ENCODE data around the gene DENND1A. TPM values are rescaled to one million over a fixed set of nuclear protein-coding genes. Genes with fewer than 3 reads are reported as not detected.

DENND1A gene
- total RNA-seq, 1 experiment from 2014 or later = 42.5 TPM

DNA sequence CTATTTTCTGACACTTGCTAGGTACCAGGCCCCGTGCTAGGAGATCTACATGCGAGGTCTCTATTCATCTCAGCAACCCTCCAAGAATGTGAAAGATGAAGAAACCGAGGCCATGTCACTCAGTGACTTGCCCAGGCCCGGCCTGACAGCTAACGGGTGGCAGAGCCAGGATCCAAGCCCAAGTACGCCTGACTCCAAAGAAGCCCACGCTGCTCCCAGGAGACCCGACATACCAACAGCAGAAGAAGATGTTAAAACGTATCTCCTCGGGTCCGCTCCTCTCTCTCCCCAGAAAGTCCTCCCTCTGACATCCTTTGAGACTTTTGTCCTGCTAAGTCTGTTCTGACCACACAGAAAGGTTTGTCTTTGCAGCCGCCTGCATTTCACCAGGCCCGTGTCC is 508.7 kb downstream of the DENND1A start:
- no peaks in the 10 kb centered on the region for H3K9me3 Mint-ChIP-seq (ENCODE audit: unreplicated experiment)
- DNase-seq (ENCODE audit: unreplicated experiment) = no peak
- BruUV-seq (replicated peaks) = no TSS peak
- H3K4me3 Mint-ChIP-seq (ENCODE audit: unreplicated experiment) = no peak overlapping the region
- no peaks in the 10 kb centered on the region for H3K27me3 Mint-ChIP-seq (ENCODE audit: insufficient read depth, unreplicated experiment)
- intact Hi-C loops (cut with micrococcal nuclease) = no loop called here
- H3K27ac Mint-ChIP-seq (ENCODE audit: low read depth, unreplicated experiment) = no peak overlapping the region
- ChIA-PET POLR2A (no interaction called here), CTCF (no interaction called here)
- TF ChIP-seq, protein P1, sequence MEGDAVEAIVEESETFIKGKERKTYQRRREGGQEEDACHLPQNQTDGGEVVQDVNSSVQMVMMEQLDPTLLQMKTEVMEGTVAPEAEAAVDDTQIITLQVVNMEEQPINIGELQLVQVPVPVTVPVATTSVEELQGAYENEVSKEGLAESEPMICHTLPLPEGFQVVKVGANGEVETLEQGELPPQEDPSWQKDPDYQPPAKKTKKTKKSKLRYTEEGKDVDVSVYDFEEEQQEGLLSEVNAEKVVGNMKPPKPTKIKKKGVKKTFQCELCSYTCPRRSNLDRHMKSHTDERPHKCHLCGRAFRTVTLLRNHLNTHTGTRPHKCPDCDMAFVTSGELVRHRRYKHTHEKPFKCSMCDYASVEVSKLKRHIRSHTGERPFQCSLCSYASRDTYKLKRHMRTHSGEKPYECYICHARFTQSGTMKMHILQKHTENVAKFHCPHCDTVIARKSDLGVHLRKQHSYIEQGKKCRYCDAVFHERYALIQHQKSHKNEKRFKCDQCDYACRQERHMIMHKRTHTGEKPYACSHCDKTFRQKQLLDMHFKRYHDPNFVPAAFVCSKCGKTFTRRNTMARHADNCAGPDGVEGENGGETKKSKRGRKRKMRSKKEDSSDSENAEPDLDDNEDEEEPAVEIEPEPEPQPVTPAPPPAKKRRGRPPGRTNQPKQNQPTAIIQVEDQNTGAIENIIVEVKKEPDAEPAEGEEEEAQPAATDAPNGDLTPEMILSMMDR (IDR thresholded peaks at IDR 0.05; ENCODE audit: unreplicated experiment) = no peak
- H3K4me1 Mint-ChIP-seq (ENCODE audit: insufficient read depth, unreplicated experiment) = no peaks in the 10 kb centered on the region
- peaks cover 7% of the 10 kb centered on the region for H3K36me3 Mint-ChIP-seq (ENCODE audit: insufficient read depth, unreplicated experiment)

DNA sequence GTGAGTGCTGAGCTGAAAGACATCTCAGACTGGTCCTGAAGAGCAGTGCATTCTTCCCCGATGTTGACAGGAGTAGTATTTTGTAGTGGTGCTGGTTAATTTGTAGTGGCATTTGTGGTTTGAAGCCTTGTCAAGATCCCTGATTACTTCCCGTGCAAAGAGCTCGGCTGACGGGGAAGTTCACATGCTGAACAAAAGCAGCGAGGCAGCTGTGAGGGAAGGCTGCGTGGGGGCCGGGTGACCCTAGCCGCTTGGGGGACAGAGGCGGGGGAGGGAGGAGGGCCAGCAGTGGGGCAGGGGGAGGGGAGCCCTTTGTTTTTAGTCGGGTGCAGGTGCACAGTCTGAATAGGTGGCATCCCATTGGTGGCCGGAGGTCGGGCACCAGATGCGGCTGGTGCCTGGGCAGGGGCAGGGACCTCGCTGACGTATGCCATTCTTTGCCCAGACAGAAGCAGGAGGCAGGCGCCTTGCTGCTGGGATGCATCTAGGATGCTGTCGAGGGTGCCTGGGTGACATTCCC is 509.3 kb downstream of the DENND1A start:
- CTCF ChIA-PET = no interaction called here
- peaks cover 13% of the 10 kb centered on the region for H3K36me3 Mint-ChIP-seq (ENCODE audit: insufficient read depth, unreplicated experiment)
- H3K4me1 Mint-ChIP-seq (ENCODE audit: insufficient read depth, unreplicated experiment) = no peaks in the 10 kb centered on the region
- H3K9me3 Mint-ChIP-seq (ENCODE audit: unreplicated experiment) = no peaks in the 10 kb centered on the region
- intact Hi-C loops (cut with micrococcal nuclease) = no loop called here
- H3K27ac Mint-ChIP-seq (ENCODE audit: low read depth, unreplicated experiment) = no peak overlapping the region
- no TSS peak for BruUV-seq (replicated peaks)
- no peak overlapping the region for H3K4me3 Mint-ChIP-seq (ENCODE audit: unreplicated experiment)
- POLR2A ChIA-PET = no interaction called here
- DNase-seq (ENCODE audit: unreplicated experiment) = no peak
- no peaks in the 10 kb centered on the region for H3K27me3 Mint-ChIP-seq (ENCODE audit: insufficient read depth, unreplicated experiment)
- TF ChIP-seq, protein P1 (IDR thresholded peaks at IDR 0.05; ENCODE audit: unreplicated experiment) = no peak

DNA sequence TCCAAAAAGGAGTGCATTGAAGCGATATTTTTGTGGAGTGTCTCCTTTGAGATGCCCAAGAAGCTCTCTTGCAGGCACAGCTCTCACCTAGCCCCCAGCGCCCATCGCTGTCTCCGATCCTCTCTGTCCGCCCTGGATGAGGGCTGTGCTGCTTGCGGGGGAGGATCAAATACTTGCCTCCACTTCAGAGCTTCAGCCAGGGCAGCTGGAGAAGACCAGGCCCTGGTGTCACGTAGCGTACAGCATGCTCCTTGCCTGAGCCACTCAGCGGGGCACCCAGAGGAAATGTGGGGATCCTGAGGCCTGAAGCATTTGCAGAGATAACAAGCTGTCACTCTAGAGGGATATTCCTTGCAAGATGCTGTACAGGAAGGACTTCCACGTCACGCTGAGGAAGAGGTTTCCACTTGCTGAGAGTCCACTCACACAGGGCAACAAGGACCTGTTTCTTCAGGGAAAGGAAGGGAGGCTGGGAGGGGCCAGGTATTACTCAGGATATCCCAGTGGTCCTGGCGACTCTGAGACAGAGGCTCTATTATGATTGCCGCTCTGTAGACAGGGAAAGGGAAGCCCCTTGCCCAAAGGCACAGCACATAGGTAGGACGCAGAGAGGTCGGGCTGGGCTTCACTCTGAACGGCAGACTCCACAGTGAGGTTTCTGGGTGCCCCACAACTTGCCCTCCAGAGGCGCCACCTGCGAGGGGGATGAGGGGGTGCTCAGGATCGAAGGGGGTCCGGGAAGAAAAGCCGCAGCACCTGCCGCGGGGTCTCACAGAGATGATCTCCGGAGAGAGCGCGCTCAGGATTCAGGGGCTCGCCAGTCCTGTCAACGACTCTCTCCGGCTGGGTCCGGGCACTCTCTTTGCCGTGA is 510.0 kb downstream of the DENND1A start:
- no TSS peak for BruUV-seq (replicated peaks)
- DNase-seq (ENCODE audit: unreplicated experiment) = no peak
- Mint-ChIP-seq H3K27me3 (ENCODE audit: insufficient read depth, unreplicated experiment) (no peaks in the 10 kb centered on the region), H3K27ac (ENCODE audit: low read depth, unreplicated experiment) (no peak overlapping the region), H3K4me1 (ENCODE audit: insufficient read depth, unreplicated experiment) (no peaks in the 10 kb centered on the region), H3K4me3 (ENCODE audit: unreplicated experiment) (no peak overlapping the region), H3K9me3 (ENCODE audit: unreplicated experiment) (no peaks in the 10 kb centered on the region), H3K36me3 (ENCODE audit: insufficient read depth, unreplicated experiment) (peaks cover 14% of the 10 kb centered on the region)
- TF ChIP-seq, protein P1 (IDR thresholded peaks at IDR 0.05; ENCODE audit: unreplicated experiment) = no peak
- POLR2A ChIA-PET = no interaction called here
- intact Hi-C loops (cut with micrococcal nuclease) = no loop called here
- CTCF ChIA-PET = no interaction called here

DNA sequence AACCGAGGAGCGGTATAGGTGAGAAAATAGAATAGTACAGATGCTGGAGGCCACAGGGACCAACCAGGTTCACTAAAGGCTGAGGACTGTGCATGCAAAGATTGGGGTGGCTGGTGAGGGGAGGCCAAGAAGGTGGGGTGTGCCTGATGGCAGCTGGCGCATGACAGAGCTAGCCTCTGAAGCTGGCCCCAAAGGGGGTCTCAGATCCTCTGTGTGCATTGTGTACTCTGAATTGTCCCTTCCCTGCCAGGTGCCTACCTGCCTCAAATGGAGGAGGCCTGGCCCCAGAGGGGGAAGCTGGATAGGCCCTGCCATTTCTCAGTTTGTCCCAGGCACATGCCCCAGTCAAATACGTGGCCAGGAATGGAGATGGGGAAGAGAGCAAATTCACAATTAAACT is 510.8 kb downstream of the DENND1A start:
- Mint-ChIP-seq H3K9me3 (ENCODE audit: unreplicated experiment) (no peaks in the 10 kb centered on the region), H3K4me1 (ENCODE audit: insufficient read depth, unreplicated experiment) (no peaks in the 10 kb centered on the region), H3K27ac (ENCODE audit: low read depth, unreplicated experiment) (no peak overlapping the region), H3K27me3 (ENCODE audit: insufficient read depth, unreplicated experiment) (no peaks in the 10 kb centered on the region), H3K36me3 (ENCODE audit: insufficient read depth, unreplicated experiment) (peaks cover 20% of the 10 kb centered on the region), H3K4me3 (ENCODE audit: unreplicated experiment) (no peak overlapping the region)
- POLR2A ChIA-PET = no interaction called here
- CTCF ChIA-PET = no interaction called here
- no TSS peak for BruUV-seq (replicated peaks)
- intact Hi-C loops (cut with micrococcal nuclease) = no loop called here
- TF ChIP-seq, protein P1 (IDR thresholded peaks at IDR 0.05; ENCODE audit: unreplicated experiment) = no peak
- no peak for DNase-seq (ENCODE audit: unreplicated experiment)
